ENCODE measurements around the gene ZMIZ1.

DNA sequence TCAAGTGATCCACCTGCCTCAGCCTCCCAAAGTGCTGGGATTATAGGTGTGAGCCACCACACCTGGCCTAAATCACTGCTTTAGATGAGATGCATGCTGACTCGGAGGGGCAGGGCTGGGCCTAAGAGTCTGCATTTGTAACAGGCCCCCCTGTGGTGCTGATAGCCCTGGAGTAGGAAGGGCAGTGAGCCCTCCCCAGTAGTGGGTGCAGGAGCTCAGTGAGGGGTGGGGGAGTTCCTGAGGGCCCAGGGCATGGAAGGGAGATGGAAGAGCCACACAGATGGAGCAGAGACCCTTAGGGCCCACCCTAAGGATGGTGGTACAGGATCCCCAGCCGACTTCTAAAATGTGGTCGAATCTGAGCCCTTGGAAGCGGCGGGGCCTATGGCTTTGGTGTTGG is 146.8 kb downstream of the ZMIZ1 start:
- TF ChIP-seq, protein P1, sequence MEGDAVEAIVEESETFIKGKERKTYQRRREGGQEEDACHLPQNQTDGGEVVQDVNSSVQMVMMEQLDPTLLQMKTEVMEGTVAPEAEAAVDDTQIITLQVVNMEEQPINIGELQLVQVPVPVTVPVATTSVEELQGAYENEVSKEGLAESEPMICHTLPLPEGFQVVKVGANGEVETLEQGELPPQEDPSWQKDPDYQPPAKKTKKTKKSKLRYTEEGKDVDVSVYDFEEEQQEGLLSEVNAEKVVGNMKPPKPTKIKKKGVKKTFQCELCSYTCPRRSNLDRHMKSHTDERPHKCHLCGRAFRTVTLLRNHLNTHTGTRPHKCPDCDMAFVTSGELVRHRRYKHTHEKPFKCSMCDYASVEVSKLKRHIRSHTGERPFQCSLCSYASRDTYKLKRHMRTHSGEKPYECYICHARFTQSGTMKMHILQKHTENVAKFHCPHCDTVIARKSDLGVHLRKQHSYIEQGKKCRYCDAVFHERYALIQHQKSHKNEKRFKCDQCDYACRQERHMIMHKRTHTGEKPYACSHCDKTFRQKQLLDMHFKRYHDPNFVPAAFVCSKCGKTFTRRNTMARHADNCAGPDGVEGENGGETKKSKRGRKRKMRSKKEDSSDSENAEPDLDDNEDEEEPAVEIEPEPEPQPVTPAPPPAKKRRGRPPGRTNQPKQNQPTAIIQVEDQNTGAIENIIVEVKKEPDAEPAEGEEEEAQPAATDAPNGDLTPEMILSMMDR (conservative IDR thresholded peaks at IDR 0.05) = no peak
- no peak for TF ChIP-seq ZFX (IDR thresholded peaks at IDR 0.05)
